ENCODE results near the gene COL20A1.

COL20A1 gene

DNA sequence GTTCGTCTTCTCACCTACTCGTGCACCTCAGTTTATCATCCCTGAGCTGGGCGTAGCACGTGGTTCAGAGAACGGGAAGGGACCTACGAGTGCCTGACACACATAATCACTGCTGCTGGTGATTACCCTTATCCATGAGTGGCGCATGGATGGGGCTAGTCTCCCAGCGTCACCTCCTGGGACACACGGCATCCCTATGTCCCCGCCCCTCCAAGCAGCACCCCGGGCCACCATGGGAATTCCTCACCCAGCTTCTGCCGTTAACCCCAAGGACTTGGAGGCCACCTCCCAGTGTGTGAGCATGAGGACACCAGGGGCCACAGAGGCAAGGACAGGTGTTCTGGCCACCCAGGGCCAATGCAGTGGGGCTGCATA is 58.3 kb downstream of the COL20A1 start:
- no peak for DNase-seq

DNA sequence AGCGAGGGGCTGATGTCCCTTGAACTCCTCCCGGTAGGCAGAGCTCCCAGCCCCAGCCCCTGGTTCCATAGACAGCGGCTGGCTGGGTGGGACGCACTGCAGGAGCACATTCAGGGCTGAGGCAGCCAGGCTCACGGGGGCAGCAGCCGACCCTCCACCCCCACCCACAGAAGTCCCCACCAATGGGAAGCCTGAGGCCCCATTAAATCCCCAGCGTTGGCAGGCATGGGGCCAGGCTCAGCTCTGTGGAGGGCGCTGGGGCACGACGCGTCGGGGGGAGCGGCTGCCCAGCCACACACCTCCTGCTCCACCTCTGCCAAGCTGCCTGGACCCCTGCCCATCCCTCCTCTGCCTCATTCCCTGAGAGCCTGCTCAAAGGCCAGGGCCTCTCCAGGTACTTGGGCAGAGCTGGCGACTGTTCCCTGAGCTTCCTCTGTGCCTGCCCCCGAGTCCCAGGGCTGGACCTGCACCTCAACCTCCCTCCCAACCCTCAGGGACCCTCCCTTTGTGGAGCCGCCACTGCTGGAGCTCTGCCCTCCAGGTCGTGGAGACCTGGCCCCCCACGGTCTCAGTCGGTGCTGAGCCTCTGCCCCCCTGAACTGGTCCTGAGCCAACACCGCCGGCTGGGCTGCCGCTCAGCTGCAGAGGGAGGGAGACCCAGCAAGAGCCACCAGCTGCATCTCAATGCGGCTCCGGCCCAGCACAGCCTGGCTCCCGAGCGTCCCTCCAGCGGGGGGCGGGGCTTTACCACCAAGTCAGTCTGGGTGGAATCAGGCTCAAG is 59.0 kb downstream of the COL20A1 start:
- no peak for DNase-seq

DNA sequence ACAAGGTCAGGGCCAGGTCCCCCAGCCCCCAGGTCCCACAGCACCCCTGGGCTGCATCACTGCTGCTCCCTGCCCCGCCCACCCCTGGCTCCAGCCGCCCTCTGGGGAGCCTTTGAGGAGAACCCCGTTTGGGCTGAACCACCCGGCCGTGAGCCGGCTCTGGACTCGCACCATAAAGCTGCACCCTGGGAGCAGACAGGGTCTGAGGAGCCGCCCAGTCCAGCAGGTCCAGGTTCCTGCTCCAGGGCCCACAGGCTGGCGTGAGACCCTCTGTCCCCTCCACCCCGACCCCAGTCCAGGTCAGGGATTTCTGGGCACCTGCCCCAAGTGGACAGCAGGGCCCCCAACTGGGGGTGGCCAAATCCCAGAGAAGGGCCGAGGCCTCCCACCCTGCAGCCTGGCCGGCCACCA is 59.8 kb downstream of the COL20A1 start:
- no peak for DNase-seq

GRCh38 chr20:63354636-63355350 is 61.8 kb downstream of the COL20A1 start:
- no peak for DNase-seq

DNA sequence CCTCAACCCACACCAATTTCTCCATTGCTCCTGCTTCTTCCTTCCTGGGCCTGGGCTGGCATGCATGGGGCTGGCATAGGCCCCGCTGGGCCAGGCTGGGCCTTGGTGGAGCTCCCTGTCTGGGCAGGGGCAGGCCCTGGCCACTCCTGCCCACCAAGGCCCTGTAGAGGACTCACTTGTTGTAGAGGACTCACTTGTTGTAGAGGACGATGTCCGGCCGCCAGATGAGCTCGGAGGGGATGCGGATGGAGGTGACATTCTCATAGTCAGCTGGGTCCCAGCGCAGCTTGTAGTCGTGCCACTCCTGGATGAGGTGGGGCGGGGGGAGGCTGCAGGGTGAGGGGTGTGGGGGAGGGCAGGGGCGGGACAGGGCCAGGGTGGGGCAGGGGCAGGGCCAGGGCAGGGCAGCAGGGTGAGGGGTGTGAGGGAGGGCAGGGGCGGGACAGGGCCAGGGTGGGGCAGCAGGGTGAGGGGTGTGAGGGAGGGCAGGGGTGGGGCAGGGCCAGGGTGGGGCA is 62.9 kb downstream of the COL20A1 start:
- no peak for DNase-seq

- DNase-seq = no peak
These were observed 63.5 kb downstream of the COL20A1 start for GRCh38 chr20:63356511-63356910.

- DNase-seq = no peak
These were observed 64.2 kb downstream of the COL20A1 start for GRCh38 chr20:63356931-63357879.

DNA sequence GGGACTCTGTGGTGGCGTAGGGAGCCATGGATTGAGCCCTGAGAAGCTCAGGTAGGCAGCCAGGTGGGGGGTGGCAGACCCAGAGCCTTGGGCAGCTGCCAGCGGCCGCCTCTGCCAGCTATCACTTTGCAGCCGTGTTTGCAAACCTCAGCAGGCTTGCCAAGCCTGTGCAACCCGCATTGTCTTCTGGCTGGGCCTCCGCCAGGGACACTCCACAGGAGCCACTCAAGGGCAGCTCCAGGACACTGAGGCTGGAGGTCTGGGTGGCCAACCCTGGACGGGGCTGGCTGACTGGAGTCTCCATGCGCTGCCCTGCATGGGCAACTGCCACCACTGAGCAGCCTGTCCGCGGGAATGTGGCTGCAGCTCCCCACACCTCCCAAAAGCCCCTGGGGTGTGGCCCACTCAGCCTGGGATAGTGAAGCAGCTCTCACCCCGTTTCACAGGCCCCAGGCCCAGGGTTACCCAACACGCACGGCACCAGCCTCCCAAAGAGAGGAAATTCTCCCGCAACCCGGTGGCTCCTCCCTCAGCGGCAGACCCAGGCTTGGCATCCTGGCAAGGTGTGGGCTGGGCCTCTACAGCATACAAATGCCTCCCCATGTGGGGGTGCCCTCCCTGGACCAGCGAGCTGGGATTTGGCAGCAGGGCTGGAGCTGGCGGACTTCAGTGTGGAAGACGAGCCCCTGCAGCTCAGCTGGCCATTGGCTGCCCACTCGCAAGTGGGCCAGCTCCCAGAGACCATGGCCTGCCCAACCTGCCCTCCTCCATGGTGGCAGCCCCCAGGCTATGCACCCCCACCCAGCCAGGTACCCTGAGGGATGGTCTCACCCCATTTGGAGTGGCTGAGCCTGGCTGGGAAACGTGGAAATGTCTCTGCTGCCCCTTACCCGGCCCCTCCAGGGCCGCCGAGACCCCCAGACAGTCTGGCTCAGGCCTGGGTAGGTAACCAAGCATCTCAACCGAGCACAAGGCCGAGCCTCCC is 65.2 kb downstream of the COL20A1 start:
- no peak for DNase-seq

GRCh38 chr20:63359164-63359934 is 66.4 kb downstream of the COL20A1 start:
- DNase-seq = no peak

GRCh38 chr20:63359937-63360849 is 67.2 kb downstream of the COL20A1 start:
- DNase-seq = no peak

- DNase-seq = no peak
These were observed 68.0 kb downstream of the COL20A1 start, which contains the start of gene CHRNA4 for GRCh38 chr20:63360850-63361518. CHRNA4 (minus strand) TSS chr20:63361349; CDS start chr20:63361165, 184 bp downstream.

GRCh38 chr20:63361519-63362435 is 68.8 kb downstream of the COL20A1 start:
- DNase-seq = no peak

GRCh38 chr20:63362436-63363009 is 69.5 kb downstream of the COL20A1 start:
- no peak for DNase-seq

DNA sequence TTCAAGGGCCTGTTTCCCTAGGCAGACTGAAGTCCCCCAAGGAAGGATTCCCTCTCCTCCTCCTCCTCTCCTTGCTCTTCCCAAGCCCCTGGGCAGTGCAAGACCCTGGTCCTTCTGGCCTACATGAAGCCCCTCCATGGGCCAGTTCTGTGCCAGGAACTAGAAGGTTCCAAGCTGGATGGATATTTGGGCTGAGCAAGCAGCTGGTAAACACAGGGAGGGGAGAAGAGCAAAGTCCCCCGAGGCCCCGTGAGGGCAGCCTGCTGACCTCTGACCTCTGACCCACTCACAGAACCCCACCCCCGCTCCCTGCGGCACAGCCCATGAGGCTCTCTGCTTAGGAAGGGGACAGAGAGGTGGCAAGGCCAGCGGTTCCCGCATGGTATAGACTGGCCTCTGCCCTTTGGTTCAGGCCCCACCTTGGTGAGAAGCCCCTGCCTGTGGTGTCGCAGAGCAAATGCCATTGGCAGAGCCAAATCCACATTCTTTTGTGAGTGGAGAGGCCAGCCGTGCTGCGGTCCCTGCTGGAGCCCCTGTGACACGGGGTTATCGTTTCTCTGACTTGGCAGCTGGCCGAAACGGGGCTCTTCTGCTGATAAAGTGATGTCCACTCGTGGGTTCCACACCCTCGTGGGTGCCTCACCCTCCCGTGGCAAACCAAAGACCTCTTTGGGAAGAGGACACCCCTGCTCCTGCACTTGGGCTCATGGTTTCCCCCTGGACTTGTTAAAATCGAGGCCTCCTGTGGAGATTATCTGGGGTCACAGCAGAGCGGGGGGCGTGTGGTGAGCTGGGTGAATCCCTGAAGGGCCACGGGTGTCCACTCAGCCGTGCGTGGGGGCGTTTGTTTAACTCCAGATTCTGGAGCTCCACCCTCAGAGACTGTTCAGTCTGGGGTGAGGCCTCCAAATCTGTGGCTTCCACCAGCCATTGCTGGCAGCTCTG is 70.3 kb downstream of the COL20A1 start:
- no peak for DNase-seq

GRCh38 chr20:63363981-63364561 is 71.1 kb downstream of the COL20A1 start:
- DNase-seq = no peak
